H9 (cell line): ENCODE measurements around the gene GMNN. TPM values are rescaled to one million over a fixed set of nuclear protein-coding genes. Genes with fewer than 3 reads are reported as not detected.

Experiments used
- DNase-seq: peaks from one replicate; pipeline ENCODE4 v3.0.0-alpha.2; 2017
- H2AFZ ChIP-seq: one replicate; pipeline ENCODE4 v1.6.1; 2013; ENCODE audit warnings: mild to moderate bottlenecking, low read length, control low read depth, moderate library complexity
- H2AK5ac ChIP-seq: 2 replicates; pipeline ENCODE4 v1.6.1; 2013; ENCODE audit warnings: low read length, control low read depth, mixed read lengths; ENCODE audit not compliant: insufficient read length
- H2BK120ac ChIP-seq: one replicate; pipeline ENCODE4 v1.6.1; 2013; ENCODE audit warnings: low read depth, mild to moderate bottlenecking, low read length, control low read depth, inconsistent platforms; ENCODE audit not compliant: poor library complexity, severe bottlenecking
- H2BK12ac ChIP-seq: 2 replicates; pipeline ENCODE4 v1.6.1; 2013; ENCODE audit warnings: low read length, control low read depth, mixed read lengths, low read depth; ENCODE audit not compliant: insufficient read length
- H2BK15ac ChIP-seq: 2 replicates; pipeline ENCODE4 v1.6.1; 2013; ENCODE audit warnings: low read depth, low read length, control low read depth
- H2BK20ac ChIP-seq: one replicate; pipeline ENCODE4 v1.6.1; 2013; ENCODE audit warnings: low read depth, mild to moderate bottlenecking, low read length, control low read depth, inconsistent platforms; ENCODE audit not compliant: poor library complexity, severe bottlenecking
- H2BK5ac ChIP-seq: 2 replicates; pipeline ENCODE4 v1.6.1; 2013; ENCODE audit warnings: low read length, control low read depth, mixed read lengths; ENCODE audit not compliant: insufficient read length
- H3K14ac ChIP-seq: 2 replicates; pipeline ENCODE4 v1.6.1; 2013; ENCODE audit warnings: low read length, control low read depth; ENCODE audit not compliant: insufficient read depth
- H3K18ac ChIP-seq: 2 replicates; pipeline ENCODE4 v1.6.1; 2013; ENCODE audit warnings: low read depth, mild to moderate bottlenecking, mixed read lengths, low read length, control low read depth; ENCODE audit not compliant: insufficient read length
- H3K23ac ChIP-seq: 2 replicates; pipeline ENCODE4 v1.6.1; 2013; ENCODE audit warnings: low read length, control low read depth, mixed read lengths, low read depth; ENCODE audit not compliant: insufficient read length
- H3K23me2 ChIP-seq: 2 replicates; pipeline ENCODE4 v1.6.1; 2013; ENCODE audit warnings: low read depth, mild to moderate bottlenecking, mixed read lengths, low read length, control low read depth; ENCODE audit not compliant: insufficient read length, poor library complexity, severe bottlenecking
- H3K27ac ChIP-seq: 2 replicates; pipeline ENCODE4 v1.5.1; 2013; ENCODE audit warnings: low read length, control low read depth, mixed read lengths, low read depth; ENCODE audit not compliant: insufficient read length
- H3K27me3 ChIP-seq: 2 replicates; pipeline ENCODE4 v1.6.1; 2013; ENCODE audit warnings: low read length, control low read depth, inconsistent platforms; ENCODE audit not compliant: insufficient read depth
- H3K4ac ChIP-seq: 2 replicates; pipeline ENCODE4 v1.6.1; 2013; ENCODE audit warnings: low read depth, mild to moderate bottlenecking, control low read depth, inconsistent platforms, low read length, moderate library complexity
- H3K4me1 ChIP-seq: 2 replicates; pipeline ENCODE4 v1.6.1; 2013; ENCODE audit warnings: low read length, control low read depth, inconsistent platforms; ENCODE audit not compliant: insufficient read depth
- H3K4me2 ChIP-seq: 2 replicates; pipeline ENCODE4 v1.6.1; 2013; ENCODE audit warnings: low read length, control low read depth, mixed read lengths; ENCODE audit not compliant: insufficient read length, insufficient read depth
- H3K56ac ChIP-seq: 2 replicates; pipeline ENCODE4 v1.6.1; 2013; ENCODE audit warnings: low read depth, mild to moderate bottlenecking, mixed read lengths, low read length, control low read depth; ENCODE audit not compliant: insufficient read length
- H3K79me1 ChIP-seq: 2 replicates; pipeline ENCODE4 v1.6.1; 2013; ENCODE audit warnings: low read depth, mild to moderate bottlenecking, moderate library complexity, low read length, control low read depth, inconsistent platforms; ENCODE audit not compliant: insufficient read depth, poor library complexity, severe bottlenecking
- H3K79me2 ChIP-seq: 2 replicates; pipeline ENCODE4 v1.6.1; 2013; ENCODE audit warnings: low read length, control low read depth, inconsistent platforms; ENCODE audit not compliant: insufficient read depth
- H3K9ac ChIP-seq: 2 replicates; pipeline ENCODE4 v1.6.1; 2013; ENCODE audit warnings: low read length, control low read depth, mixed read lengths; ENCODE audit not compliant: insufficient read length; ENCODE audit errors: extremely low read depth
- H3K9me3 ChIP-seq: one replicate; pipeline ENCODE4 v1.6.1; 2013; ENCODE audit warnings: low read depth, low read length, inconsistent platforms; ENCODE audit not compliant: control insufficient read depth
- H3T11ph ChIP-seq: one replicate; pipeline ENCODE4 v1.6.1; 2013; ENCODE audit warnings: mild to moderate bottlenecking, low read length, control low read depth, inconsistent platforms
- H4K20me1 ChIP-seq: one replicate; pipeline ENCODE4 v1.6.1; 2013; ENCODE audit not compliant: control insufficient read depth, insufficient read length, insufficient read depth
- H4K5ac ChIP-seq: 2 replicates; pipeline ENCODE4 v1.6.1; 2013; ENCODE audit warnings: low read depth, mild to moderate bottlenecking, mixed read lengths, low read length, control low read depth; ENCODE audit not compliant: insufficient read length
- H4K8ac ChIP-seq: replicated peaks from 2 replicates; pipeline ENCODE4 v1.6.1; 2013; ENCODE audit warnings: low read length, control low read depth, mixed read lengths, low read depth; ENCODE audit not compliant: insufficient read length
- H4K91ac ChIP-seq: 2 replicates; pipeline ENCODE4 v1.6.1; 2013; ENCODE audit warnings: low read depth, mild to moderate bottlenecking, moderate library complexity, mixed read lengths, low read length, control low read depth; ENCODE audit not compliant: insufficient read length
- H3K27ac Mint-ChIP-seq, 3 experiments: 2 replicates in 2 of 3; 3 replicates in 1 of 3; pipeline ENCODE4 v1.8.0; 2020 to 2021; ENCODE audit warnings: mixed read lengths in 3 of 3, mild to moderate bottlenecking in 1 of 3, moderate library complexity in 1 of 3
- H3K27me3 Mint-ChIP-seq: 2 replicates; pipeline ENCODE4 v1.8.0; 2021; ENCODE audit warnings: low read depth, mild to moderate bottlenecking, moderate library complexity, mixed read lengths
- H3K36me3 Mint-ChIP-seq, 3 experiments: 2 replicates in 2 of 3; 3 replicates in 1 of 3; pipeline ENCODE4 v1.8.0; 2020 to 2021; ENCODE audit warnings: low read depth in 3 of 3, mixed read lengths in 3 of 3; ENCODE audit not compliant: insufficient read depth in 1 of 3
- H3K4me1 Mint-ChIP-seq, 2 experiments: 2 replicates each; pipeline ENCODE4 v1.8.0; 2020; ENCODE audit warnings: mixed read lengths in 2 of 2
- H3K4me3 Mint-ChIP-seq, 2 experiments: 2 replicates in 1 of 2; 3 replicates in 1 of 2; pipeline ENCODE4 v1.8.0; 2020 to 2021; ENCODE audit warnings: mild to moderate bottlenecking in 2 of 2, mixed read lengths in 2 of 2, moderate library complexity in 1 of 2
- H3K9me3 Mint-ChIP-seq, 2 experiments: 2 replicates in 1 of 2; 3 replicates in 1 of 2; pipeline ENCODE4 v1.8.0; 2020; ENCODE audit warnings: mild to moderate bottlenecking in 2 of 2, mixed read lengths in 2 of 2, moderate library complexity in 1 of 2
- CTCF ChIP-seq: fragments of 200-600 bp; sonication (generic); conservative IDR thresholded peaks from 3 replicates; pipeline ENCODE4 v1.8.0; 2021; ENCODE audit warnings: antibody characterized with exemption, mild to moderate bottlenecking
- WGBS: extraction: QIAGEN DNeasy Blood & Tissue Kit; methylation state at CpG from one replicate; pipeline ENCODE4 v1.1.7; 2013; ENCODE audit warnings: missing lambda C conversion rate, low lambda C conversion rate, mixed read lengths; ENCODE audit not compliant: insufficient read length; ENCODE audit errors: extremely low coverage; 5-methylcytosine and 5-hydroxymethylcytosine counted together
- total RNA-seq: library from RNA; stranded (reverse); gene quantifications from 2 replicates; pipeline ENCODE4 v1.2.1, GENCODE V29; 2021

GMNN gene
- total RNA-seq, 1 experiment from 2014 or later = 106 TPM

DNA sequence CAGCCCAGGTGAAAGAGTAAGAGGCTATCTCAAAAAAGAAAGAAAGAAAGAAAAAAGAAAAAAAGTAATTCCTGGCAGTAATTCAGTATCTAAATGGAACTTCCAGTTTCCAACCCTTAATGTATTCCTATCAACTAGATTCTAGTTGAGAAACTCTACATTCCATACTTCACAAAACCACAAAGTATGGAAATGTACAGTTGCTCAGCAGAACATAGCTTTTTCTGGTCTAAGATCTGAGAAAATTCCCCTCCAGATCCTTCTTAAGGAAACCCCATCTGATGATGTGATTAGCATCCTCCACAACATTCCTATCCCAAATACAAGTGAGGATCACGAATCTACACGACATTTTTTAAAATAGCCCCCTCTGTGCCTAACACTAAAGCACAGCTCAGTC, 20.4 kb downstream of the GMNN start:
- Histone ChIP-seq H3K4me1 (peaks cover 5% of the 10 kb centered on the region), H2AK5ac (no peak overlapping the region), H2BK120ac (no peak overlapping the region), H3K9ac (no peak overlapping the region), H3K56ac (no peak overlapping the region), H3K14ac (no peak overlapping the region), H3K4ac (no peak overlapping the region), H2AFZ (no peak overlapping the region), H4K91ac (no peak overlapping the region), H3K23ac (no peak overlapping the region), H3K18ac (no peak overlapping the region), H2BK12ac (no peak overlapping the region), H2BK15ac (no peak overlapping the region), H3K27ac (no peak overlapping the region), H2BK5ac (no peak overlapping the region), H3K27me3 (no peaks in the 10 kb centered on the region), H4K5ac (no peak overlapping the region), H3K79me2 (no peaks in the 10 kb centered on the region), H3T11ph (no peak overlapping the region), H3K9me3 (no peaks in the 10 kb centered on the region), H3K4me2 (no peak overlapping the region), H3K23me2 (no peaks in the 10 kb centered on the region), H4K20me1 (no peaks in the 10 kb centered on the region), H4K8ac (no peak overlapping the region), H3K79me1 (no peaks in the 10 kb centered on the region), H2BK20ac (no peak overlapping the region)
- no peak for TF ChIP-seq CTCF
- H3K4me3 Mint-ChIP-seq = no peak overlapping the region
- peaks cover 0 to 4% (median 3%) of the 10 kb centered on the region in 3 experiments; a peak in 1 of 7 replicates for H3K36me3 Mint-ChIP-seq
- H3K9me3 Mint-ChIP-seq = no peaks in the 10 kb centered on the region
- no peak overlapping the region for H3K27ac Mint-ChIP-seq
- no CpG with 5 or more reads among the region's 2 CpGs for WGBS
- DNase-seq = no peak
- peaks cover 13 to 15% of the 10 kb centered on the region in 2 experiments for H3K4me1 Mint-ChIP-seq
- H3K27me3 Mint-ChIP-seq = no peaks in the 10 kb centered on the region
